ENCODE data around the gene GTF2F1. TPM values are rescaled to one million over a fixed set of nuclear protein-coding genes. Genes with fewer than 3 reads are reported as not detected.
A peak's percentile ranks its signal among the peaks of the same experiment; 100 is the strongest.
"Not testable (repeated sequence)": the region's sequence is repeated elsewhere in the genome, so short reads cannot be mapped to it uniquely, and the experiment has no call there.

The GTF2F1 gene
- total RNA-seq, 1 experiment from 2014 or later = 37.3 TPM

- no peak for DNase-seq (ENCODE audit: low read depth, low spot score)
- in situ Hi-C loops (cut with HindIII; ENCODE audit: low pct_unique_long_range_greater_than_20kb, low sequenced_read_pairs) = no loop called here
Observed at GRCh38 chr19:6374161-6374709, 18.7 kb downstream of the GTF2F1 start.

GRCh38 chr19:6373813-6374108, 19.2 kb downstream of the GTF2F1 start:
- DNase-seq (ENCODE audit: low read depth, low spot score) = no peak
- in situ Hi-C loops (cut with HindIII; ENCODE audit: low pct_unique_long_range_greater_than_20kb, low sequenced_read_pairs) = no loop called here

GRCh38 chr19:6373096-6373812, 19.7 kb downstream of the GTF2F1 start:
- in situ Hi-C loops (cut with HindIII; ENCODE audit: low pct_unique_long_range_greater_than_20kb, low sequenced_read_pairs) = no loop called here
- DNase-seq (ENCODE audit: low read depth, low spot score) = peak; percentile 92

GRCh38 chr19:6372594-6373095, 20.3 kb downstream of the GTF2F1 start, which contains the start of gene ALKBH7:
Gene ALKBH7 (plus strand): TSS chr19:6372794. CDS start chr19:6372821, 27 bp downstream.
- in situ Hi-C loops (cut with HindIII; ENCODE audit: low pct_unique_long_range_greater_than_20kb, low sequenced_read_pairs) = no loop called here
- DNase-seq (ENCODE audit: low read depth, low spot score) = peak; percentile 99

- no peak for DNase-seq (ENCODE audit: low read depth, low spot score)
- in situ Hi-C loops (cut with HindIII; ENCODE audit: low pct_unique_long_range_greater_than_20kb, low sequenced_read_pairs) = no loop called here
Observed at GRCh38 chr19:6364353-6364752, 28.6 kb downstream of the GTF2F1 start.

GRCh38 chr19:6362351-6362801, 30.6 kb downstream of the GTF2F1 start:
- no peak for DNase-seq (ENCODE audit: low read depth, low spot score)
- in situ Hi-C loops (cut with HindIII; ENCODE audit: low pct_unique_long_range_greater_than_20kb, low sequenced_read_pairs) = no loop called here

- in situ Hi-C loops (cut with HindIII; ENCODE audit: low pct_unique_long_range_greater_than_20kb, low sequenced_read_pairs) = no loop called here
- no peak for DNase-seq (ENCODE audit: low read depth, low spot score)
Observed at GRCh38 chr19:6362027-6362350, 31.0 kb downstream of the GTF2F1 start.

GRCh38 chr19:6360857-6361216, 32.1 kb downstream of the GTF2F1 start:
- DNase-seq (ENCODE audit: low read depth, low spot score); in situ Hi-C loops (cut with HindIII; ENCODE audit: low pct_unique_long_range_greater_than_20kb, low sequenced_read_pairs): not testable (repeated sequence)

- in situ Hi-C loops (cut with HindIII; ENCODE audit: low pct_unique_long_range_greater_than_20kb, low sequenced_read_pairs); DNase-seq (ENCODE audit: low read depth, low spot score): not testable (repeated sequence)
Observed at GRCh38 chr19:6360445-6360844, 32.5 kb downstream of the GTF2F1 start.

GRCh38 chr19:6359568-6360341, 33.2 kb downstream of the GTF2F1 start:
- in situ Hi-C loops (cut with HindIII; ENCODE audit: low pct_unique_long_range_greater_than_20kb, low sequenced_read_pairs) = no loop called here
- DNase-seq (ENCODE audit: low read depth, low spot score) = no peak

- in situ Hi-C loops (cut with HindIII; ENCODE audit: low pct_unique_long_range_greater_than_20kb, low sequenced_read_pairs) = no loop called here
- no peak for DNase-seq (ENCODE audit: low read depth, low spot score)
Observed at GRCh38 chr19:6358003-6358402, 35.0 kb downstream of the GTF2F1 start.

GRCh38 chr19:6357174-6357573, 35.8 kb downstream of the GTF2F1 start:
- in situ Hi-C loops (cut with HindIII; ENCODE audit: low pct_unique_long_range_greater_than_20kb, low sequenced_read_pairs) = no loop called here
- no peak for DNase-seq (ENCODE audit: low read depth, low spot score)

GRCh38 chr19:6355321-6356040, 37.5 kb downstream of the GTF2F1 start:
- DNase-seq (ENCODE audit: low read depth, low spot score); in situ Hi-C loops (cut with HindIII; ENCODE audit: low pct_unique_long_range_greater_than_20kb, low sequenced_read_pairs): not testable (repeated sequence)

GRCh38 chr19:6354098-6354674, 38.8 kb downstream of the GTF2F1 start:
- in situ Hi-C loops (cut with HindIII; ENCODE audit: low pct_unique_long_range_greater_than_20kb, low sequenced_read_pairs) = no loop called here
- peak; percentile 34 for DNase-seq (ENCODE audit: low read depth, low spot score)

- in situ Hi-C loops (cut with HindIII; ENCODE audit: low pct_unique_long_range_greater_than_20kb, low sequenced_read_pairs) = no loop called here
- no peak for DNase-seq (ENCODE audit: low read depth, low spot score)
Observed at GRCh38 chr19:6352381-6353165, 40.4 kb downstream of the GTF2F1 start.

- no peak for DNase-seq (ENCODE audit: low read depth, low spot score)
- in situ Hi-C loops (cut with HindIII; ENCODE audit: low pct_unique_long_range_greater_than_20kb, low sequenced_read_pairs) = no loop called here
Observed at GRCh38 chr19:6350688-6351087, 42.3 kb downstream of the GTF2F1 start.

- in situ Hi-C loops (cut with HindIII; ENCODE audit: low pct_unique_long_range_greater_than_20kb, low sequenced_read_pairs) = not testable (repeated sequence)
Observed at GRCh38 chr19:6349271-6349670, 43.7 kb downstream of the GTF2F1 start.

More at GRCh38 chr19:6349271-6349670, 43.7 kb downstream of the GTF2F1 start:
- DNase-seq (ENCODE audit: low read depth, low spot score) = not testable (repeated sequence)
